CD4-positive, alpha-beta T cell treated with Interleukin-17A for 4 hours (primary cell): ENCODE measurements around the gene RPL12.

ENCODE experiments used
- DNase-seq: peaks from one replicate; pipeline ENCODE4 v3.0.0-alpha.2; 2020; ENCODE audit warnings: mixed read lengths

RPL12 gene

DNA sequence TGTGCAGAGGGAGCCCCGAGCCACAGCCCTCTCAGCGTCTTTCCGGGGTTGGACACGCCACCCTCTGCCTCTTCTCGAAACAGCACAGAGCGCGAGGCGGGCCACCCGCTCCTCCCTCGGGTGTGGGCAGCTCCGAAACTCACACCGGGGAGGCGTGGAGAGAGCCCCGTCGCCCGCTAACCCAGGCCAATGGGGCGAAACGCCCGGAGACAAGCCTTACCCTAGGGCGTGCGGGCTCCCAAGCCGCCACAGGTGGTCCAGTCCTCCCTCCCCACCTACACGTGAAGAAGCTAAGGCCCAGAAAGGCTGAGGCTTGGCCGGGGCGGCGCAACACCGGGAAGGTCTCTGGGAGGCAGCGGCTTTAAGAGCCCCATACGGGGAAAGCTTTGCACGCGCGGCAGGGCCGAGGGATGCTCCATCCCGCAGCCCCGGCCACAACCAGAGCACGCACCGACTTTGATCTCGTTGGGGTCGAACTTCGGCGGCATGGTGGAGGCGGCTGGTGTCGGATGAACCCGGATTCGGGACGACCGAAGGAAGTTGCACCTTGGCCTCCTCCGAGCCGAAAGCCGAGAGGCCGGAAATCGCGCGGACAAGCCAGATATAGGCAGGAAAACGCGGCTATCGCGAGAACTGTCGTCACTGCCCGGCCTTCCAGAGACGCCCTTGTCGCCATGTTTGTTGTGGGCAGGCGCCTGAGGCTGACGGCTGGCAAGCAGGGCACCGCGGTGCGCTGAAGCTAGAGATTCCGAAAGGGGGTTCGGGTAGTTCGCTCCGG is at the start of gene RPL12, which contains the start of gene LRSAM1:
TSS of gene RPL12 (minus strand) at position 577 of the 778 bp plus-strand sequence. CDS start at position 488, 89 bp downstream.
TSS of gene LRSAM1 (plus strand) at position 681 of the 778 bp plus-strand sequence. CDS start 3,018 bp downstream, outside the sequence.
- DNase-seq, result peak; percentile 99

DNA sequence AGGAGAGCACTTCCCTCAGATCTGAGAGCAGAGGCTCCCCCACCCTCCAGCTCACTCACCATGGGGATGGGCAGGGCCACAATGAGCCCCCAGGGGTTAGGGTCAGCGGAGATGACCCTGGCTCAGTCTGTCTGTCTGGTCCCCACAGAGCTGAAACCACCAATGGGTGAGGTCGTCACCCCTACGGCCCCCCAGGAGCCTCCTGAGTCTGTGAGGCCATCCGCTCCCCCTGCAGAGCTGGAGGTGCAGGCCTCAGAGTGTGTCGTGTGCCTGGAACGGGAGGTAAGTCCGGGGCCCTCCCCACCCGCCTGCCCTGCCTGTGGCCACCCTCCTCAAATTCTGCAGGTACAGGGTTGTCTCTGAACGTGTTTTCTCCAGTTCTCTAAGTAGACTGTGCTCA is 49.7 kb upstream of the RPL12 start:
- DNase-seq, result no peak

DNA sequence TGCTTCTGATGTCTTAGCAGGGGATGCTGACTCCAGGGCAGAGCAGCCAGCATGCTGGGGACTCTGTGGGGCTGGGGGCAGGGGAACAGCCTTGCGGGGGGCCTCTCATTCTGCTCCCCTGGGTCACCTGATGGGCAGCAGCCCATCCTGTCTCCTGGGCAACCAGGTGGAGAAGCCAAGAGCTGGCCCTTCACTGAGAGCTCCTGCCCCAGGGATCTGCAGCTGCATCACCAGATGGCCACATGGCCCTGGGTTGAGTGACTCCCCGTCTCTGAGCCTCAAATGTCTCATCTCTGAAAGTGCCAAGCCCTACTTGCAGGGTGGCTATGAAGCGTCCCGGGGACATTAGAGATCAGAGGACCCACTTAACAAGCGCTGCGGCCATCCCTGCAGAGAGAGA is 49.2 kb upstream of the RPL12 start:
- DNase-seq, result no peak

DNA sequence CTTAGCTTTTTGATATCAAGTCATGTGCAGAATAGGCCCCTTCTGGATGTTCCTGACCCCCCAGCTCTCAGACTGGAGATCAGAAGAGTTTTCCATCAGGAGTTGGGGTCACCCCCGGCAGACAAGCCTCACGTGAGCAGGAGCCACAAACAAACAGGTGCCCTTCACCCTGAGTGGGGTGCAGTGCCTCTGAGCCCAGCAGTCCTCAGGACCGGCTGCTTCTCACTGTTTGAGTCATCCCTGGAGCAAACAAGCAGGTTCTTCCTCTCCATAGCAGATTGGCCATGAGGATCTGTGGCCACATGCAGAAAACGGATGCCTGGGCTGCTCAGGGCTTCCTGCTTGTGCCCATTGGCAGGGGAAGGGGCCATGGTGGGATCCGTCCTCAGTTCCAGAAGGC is 47.1 kb upstream of the RPL12 start:
- no peak for DNase-seq

DNA sequence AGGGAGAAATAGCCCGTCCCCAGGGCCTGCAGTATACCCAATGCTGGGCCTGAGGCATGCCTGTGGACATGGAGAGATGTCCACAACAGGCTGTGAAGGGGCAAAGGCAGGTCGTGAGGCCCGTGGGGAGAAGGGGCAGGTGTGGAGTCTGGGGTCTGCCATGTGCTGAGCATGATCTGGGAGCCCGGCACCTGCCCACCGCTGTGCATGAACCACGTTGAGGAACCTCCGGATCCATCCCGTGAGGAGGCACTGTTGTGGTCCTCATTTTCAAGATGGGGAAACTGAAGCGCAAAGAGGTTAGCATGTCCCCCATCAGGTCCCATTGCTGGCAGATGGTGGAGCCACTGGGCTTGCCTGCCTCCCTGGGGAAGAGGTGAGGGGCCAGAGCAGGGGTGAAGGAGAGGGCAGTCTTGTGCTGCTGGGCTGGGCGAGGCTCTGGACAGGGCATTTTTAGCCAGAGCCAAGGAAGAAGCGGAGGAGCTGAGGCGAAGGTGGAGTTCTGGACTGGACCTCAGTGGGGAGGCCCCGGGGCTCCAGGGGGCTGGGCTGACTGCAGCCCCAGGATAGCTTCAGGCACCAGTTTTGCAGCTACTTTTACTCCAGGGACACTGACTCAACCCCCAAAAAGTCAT is 46.6 kb upstream of the RPL12 start:
- DNase-seq, result no peak

DNA sequence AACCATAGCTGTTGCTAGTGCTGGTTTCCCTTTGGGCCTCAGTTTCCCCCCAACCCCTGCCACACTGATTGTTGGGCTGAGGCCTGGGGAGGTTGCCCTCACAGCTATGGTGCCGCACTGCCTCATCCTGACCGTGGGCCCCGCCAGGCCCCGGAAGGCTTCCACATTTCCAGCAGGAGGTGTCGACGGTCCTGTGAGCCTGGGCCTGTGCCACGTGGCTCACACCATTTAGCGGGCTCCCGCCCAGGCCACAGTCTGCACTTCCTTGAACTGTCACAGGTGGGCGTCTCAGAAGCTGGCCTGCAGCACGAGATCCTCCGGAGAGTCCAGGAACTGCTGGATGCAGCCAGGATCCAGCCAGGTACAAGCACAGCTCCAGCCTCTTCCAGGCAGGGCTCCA is 45.8 kb upstream of the RPL12 start:
- DNase-seq, result no peak

DNA sequence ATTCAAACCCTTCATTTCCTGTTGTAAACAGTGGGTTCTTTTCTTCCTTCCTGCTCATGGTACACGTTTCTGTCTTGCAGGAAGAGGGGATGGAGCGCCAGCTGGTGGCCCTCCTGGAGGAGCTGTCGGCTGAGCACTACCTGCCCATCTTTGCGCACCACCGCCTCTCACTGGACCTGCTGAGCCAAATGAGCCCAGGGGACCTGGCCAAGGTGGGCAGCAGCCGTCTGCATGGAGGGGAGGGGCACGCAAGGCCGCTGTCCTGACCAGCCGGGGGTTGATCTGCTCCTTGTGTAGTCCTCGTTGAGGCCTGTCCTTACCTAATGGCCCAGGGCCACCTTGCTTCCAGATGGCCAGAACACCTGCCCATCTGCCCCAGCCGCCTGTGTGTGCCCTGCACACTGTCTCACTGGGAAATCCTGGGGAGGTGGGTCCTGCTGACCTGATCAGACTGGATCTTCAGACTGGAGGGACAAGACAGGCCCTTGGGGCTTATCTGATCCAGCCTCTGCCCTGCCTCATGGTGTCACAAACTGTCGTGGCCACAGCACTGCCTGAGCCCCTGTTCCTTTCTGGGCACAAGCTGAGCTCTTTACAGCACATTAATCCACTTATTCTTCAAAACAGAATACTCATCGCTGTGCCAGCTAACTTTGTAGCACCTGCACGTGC is 44.8 kb upstream of the RPL12 start:
- no peak for DNase-seq

DNA sequence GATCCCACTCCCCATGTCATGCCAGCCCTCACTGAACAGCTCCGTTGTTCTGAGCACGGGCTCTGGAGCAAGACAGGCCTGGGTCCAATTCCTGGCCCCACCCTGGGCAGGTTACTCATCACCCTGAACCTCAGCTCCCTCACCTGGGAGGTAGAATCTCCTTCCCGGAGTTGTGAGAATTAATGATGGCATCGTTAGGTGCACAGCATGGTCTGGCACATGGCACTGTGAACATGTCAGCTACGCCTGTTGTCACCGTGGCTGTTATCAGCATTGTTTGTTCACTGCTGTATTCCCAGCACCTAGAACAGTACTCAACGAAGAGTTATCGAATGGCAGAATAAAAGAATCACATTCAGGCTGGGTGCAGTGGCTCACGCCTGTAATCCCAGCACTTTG is 43.1 kb upstream of the RPL12 start:
- DNase-seq, result no peak

DNA sequence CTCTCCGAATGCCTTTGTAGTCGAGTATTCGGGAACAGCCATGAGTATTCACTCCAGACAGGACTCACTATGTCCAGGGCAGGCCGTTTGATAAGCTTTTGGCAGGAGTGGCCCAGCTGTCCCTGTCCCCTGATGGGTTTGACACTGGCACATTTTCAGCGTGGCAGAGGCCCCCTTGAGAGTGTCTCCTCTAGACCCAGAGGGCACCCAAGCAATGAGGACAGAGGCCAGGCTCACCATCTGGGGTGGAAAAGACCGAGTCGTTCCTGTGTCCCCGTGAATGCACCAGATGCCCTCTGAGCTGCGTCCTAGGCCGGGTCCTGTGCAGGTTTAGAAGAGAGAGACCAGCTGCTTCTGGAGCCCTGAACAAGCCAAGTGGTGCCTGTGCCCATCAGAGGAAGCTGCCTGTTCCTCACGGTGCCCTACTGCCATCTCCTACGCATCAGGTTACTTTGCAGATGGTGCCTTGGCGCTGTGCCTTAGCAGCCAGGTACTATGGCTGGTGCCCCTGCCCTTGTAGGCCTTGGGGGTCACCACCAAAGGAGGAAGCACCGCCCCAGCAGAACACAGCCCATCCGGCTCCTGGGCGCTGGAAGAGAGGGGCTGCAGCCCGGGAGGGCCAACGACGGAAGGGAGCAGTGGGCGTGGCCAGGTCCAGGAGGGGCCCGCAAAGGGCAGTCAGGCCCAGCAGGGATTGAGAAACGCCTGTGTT is 42.5 kb upstream of the RPL12 start:
- DNase-seq, result no peak

DNA sequence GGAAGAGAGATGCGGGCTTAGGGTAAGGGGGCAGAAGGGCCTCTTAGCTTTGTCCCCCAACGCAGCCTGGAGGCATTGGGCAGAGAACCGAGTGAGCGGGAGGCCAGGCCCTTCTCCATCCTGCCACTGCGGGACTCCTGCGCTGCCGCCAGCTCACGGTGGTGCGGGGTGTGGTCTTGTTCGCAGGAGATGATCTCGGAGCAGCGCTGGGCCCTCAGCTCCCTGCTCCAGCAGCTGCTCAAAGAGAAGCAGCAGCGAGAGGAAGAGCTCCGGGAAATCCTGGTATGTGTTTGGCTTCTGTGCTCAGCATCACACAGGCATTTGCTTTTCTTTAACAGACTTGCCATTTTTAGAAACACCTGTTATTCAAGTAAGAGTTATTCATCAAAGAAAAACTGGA is 41.4 kb upstream of the RPL12 start:
- no peak for DNase-seq

DNA sequence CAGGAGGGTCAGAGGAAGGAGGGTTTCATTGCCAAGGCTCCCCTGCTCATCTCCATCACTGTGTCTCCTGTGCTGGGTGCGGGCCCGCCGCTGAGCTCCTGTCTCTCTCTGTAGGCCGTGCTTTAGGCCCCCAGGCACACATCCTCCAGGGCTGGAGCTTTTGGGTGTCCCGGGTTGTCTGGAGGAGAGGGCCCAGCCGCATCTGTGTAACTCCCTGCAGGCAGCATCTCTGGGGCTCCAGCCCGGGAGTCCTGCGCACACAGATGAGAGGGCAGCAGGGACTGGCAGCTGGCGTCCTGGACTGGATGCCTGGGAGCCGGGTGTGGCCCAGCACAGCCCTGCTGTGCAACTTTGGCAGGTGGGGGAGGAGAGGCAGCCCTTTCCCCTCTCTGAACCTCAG is 40.3 kb upstream of the RPL12 start:
- no peak for DNase-seq

DNA sequence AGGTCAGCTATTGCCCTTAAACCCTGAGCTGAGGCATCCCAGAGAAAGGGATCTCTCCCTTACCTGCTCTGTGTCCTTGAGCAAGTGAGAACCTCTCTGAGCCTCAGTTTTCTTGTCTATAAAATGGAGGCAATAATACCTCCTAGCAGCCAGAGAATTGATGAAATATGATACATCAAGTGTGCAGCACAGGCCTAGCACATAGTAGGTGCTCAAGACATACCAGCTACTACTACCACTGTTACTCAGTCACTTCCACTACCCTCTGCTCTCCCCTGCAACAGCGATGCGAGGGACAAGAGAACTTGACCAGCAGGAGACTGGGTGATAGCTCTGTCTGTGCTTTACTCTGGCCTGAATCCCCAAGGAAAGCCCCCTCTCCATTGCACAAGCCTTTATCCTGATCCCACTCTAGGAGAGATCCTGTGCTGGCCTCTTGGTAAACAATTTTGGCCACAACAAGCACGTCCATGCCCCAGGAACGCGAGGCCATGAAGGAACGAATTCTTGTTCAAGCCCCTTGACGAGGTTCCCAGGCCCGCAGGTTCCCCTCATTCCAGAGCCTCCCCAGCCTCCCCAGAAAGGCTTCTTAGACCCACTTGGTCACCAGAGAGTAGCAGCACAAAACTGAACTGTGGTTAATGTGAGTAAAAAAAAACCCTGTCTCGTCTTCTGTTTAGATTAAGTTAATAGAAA is 39.5 kb upstream of the RPL12 start:
- DNase-seq, result no peak

DNA sequence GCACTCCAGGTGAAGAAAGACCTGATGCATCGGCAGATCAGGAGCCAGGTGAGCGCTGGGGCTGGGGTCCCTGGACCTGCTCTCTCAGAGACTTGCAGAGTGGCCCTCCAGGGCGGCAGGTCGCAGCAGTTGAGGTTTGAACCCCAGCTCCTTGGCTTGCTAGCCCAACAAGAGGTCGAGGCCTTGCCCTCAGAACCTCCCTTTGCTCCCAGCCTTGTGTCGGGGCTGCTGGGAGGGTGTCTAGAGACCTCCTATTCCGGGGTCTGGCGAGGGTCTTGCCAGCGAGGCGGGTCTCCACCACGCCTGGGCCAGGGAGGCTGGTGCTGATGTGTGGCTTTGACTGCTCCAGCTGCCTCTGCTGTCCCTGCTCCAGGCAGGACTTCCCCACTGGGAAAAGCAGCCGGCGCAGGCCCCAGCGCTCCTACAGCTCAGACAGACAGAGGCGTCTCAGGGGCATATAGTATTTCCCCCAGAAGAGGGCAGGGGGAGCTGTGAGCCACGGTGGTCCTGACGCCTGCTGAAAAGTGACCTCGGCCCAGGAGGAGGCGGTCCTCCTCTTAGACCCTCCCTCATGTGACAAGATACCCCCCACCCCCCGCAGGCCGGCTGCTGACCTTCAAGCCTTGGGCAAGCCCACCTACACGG is 38.4 kb upstream of the RPL12 start:
- no peak for DNase-seq

DNA sequence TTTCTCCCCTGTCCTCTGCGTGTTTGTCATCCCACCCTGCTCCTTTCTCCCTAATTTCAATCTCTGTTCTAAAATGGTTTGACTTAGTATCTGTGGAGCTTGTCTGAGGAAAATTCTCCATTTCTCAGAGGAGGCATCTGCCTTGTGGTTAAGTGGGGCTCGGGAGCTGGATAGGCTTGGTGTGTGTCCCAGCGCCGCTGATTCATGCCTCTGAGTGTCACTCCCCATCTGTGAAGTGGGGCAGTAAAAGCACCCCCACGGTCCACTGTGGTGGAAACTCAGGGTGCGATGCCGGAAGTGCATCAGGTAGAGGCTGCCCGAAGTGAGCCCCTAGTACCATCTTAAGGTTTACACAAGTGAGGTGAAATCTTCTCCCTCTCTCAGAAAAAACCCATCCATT is 37.7 kb upstream of the RPL12 start:
- no peak for DNase-seq

DNA sequence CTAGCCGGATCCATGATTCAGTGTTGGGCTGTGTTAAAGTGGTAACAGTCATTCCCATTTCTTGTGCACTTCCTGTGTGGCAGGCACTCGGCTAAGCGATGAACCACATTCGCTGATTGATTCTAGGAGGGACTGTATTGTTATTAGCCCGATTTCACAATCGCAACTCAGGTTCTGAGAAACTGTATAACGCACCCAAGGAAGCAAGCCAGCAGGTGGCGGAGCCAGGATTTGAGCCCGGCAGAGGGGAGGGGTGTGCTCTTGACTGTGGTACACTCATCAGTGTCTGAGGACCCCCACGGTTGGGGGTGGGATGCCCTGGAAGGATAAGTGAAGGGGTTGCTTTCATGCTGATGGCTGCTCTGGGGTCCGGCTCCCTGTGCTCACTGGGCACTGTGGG is 34.8 kb upstream of the RPL12 start:
- DNase-seq, result no peak

DNA sequence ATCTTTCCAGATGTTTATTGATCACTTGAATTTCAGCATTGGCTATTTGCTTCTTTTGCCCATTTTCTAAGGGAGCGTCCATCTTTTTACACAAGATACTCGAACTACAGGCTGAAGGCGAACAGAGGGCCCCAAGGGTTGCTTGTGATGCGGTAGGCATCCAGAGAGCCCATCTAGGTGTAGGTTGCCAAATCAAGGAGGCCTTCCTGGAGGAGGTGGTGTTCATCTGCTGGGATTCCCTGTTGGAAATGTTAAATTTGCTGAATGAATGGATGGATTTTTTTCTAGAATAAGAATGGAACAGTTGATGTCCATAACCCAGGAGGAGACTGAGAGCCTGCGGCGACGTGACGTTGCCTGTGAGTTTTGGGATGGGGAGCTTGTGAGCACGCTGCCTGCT is 31.5 kb upstream of the RPL12 start:
- DNase-seq, result no peak

DNA sequence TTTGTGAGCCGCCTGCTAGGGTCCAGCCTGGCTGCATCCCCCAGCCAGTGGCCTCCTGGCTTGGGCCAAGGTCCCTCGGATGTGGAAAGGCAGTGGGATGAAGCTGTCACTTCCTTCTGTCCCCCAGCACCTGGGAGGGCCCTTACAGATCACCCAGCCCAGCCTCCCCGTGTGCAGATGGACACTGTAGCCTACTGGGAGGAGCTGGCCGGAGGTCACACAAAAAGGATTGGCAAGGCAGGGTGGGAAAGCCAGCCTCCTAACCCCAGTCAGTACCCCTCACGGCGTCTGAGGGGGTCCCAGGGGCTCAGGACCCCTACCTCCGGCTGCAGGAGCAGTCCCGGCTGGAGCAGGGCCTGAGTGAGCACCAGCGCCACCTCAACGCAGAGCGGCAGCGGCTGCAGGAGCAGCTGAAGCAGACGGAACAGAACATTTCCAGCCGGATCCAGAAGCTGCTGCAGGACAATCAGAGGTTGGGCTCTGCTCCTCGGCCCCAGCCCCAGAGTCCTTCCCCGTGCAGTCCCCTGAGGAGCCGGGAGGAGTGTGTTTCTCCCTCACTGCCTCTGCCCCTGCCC is 28.4 kb upstream of the RPL12 start:
- no peak for DNase-seq

DNA sequence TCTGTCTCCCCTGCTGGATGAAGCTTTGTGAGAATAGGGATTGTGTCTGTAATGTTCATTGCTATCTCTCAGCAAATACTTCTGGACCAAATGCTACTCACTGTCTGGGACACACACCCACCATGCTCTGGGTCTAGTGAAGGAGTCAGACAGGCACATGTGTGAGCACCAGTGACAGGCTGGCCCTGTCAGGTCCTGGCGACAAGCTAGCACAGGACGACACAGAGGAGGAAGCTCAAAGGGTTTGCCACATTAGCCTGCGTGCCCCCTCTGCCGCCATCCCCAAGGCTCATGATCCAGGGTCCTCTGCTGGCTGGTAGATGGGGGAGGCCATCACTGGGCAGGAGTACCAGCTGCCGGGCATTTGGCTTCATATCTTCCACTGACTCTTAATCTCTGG is 23.4 kb upstream of the RPL12 start:
- DNase-seq, result no peak

DNA sequence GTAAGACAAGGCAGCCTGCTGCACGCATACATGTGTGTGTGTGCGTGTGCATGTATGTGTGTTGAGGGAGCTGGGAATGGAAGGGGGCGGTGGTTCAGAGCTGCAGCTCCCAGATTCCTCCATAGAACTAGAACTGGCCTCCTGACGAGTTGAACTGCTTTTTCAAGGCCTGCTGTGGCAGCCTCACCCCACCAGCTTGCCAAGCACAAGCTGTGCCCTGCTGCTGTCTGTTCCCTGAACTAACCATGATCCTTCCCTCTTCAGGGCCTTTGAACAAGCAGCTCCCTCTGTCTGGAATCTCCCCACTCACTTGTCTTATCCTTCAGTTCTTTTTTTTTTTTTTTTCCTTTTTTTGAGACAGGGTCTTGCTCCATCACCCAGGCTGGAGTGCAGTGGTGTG is 22.7 kb upstream of the RPL12 start:
- DNase-seq, result no peak

DNA sequence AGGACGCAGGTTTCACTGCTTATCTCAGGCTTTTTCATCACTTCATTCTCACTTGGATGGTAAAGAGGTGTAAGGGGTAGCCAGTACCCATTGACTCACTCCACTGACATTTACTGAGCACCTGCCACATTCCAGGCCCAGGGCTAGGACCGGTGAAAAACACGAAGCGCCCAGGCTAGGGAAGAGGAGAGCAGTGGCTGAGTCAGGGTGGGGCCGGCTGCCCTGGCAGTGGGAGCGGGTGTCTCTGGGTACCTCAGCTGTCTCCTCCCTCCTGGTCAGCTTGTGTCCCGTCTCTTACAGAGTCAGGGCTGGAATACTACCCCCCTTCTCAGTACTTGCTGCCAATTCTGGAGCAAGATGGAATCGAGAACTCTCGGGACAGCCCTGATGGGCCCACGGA is 22.3 kb upstream of the RPL12 start:
- no peak for DNase-seq

DNA sequence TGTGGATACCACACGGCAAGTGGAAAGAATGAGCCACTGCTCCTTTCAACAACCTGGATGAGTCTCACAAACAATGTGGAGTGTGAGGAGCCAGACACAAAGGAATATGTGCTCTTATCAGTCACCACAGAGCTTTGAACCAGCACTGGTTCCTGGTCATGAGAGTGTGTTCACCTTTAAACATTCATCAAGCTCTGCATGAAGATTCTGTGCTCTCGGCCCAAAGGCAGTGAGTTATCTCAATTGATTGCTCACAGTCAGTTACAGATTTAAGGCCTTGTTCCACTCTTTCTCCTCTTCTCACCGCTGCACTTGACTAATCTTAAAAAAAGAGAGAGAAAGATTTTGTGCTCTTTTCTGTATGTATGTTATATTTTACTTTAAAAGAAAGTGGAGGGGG is 19.5 kb upstream of the RPL12 start:
- DNase-seq, result no peak

DNA sequence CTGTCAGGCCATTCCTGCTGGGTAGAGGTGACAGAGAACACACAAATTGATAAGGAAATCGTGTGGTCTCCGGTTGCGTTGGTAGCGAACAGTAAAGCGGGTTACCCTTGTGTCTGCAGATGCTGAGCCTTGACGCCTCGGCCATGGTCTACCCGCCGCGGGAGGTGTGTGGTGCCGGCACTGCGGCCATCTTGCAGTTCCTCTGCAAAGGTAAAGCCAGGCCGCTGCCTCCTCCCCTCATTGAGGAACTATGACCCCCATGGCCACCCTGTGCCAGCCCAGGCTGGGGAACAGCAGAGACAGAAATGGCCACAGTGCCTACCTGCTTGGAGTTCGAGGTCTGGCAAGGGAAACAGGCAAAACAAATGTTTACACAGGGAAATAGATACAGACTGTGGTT is 16.4 kb upstream of the RPL12 start:
- DNase-seq, result no peak
